Endothelial cell of umbilical vein (primary cell): ENCODE data around the gene C8G. TPM values are rescaled to one million over a fixed set of nuclear protein-coding genes. Genes with fewer than 3 reads are reported as not detected.

Source experiments
- BruUV-seq: library from RNA; stranded (reverse); fragments of 400-500 nt; replicated peaks from 2 replicates; lab custom pipeline; 2021; lab: Mats Ljungman, UMichigan
- CTCF ChIA-PET: fragments of 300-600, 350-600 bp; sonication (Branson Sonifier 250); formaldehyde crosslinking; loops from one replicate; lab custom pipeline; 2021; ENCODE audit warnings: antibody characterized with exemption, inconsistent platforms; lab: Charles Lee
- POLR2A ChIA-PET: fragments of 300-600, 350-600 bp; sonication (Branson Sonifier 250); formaldehyde crosslinking; loops from one replicate; lab custom pipeline; 2021; ENCODE audit warnings: antibody characterized with exemption, inconsistent platforms; lab: Charles Lee
- DNase-seq: peaks from one replicate; pipeline ENCODE4 v3.0.0-alpha.2; 2011; ENCODE audit warnings: low read depth, low spot score
- FAIRE-seq: peaks from 2 replicates; lab custom pipeline; 2011; peaks lifted over from hg19 to GRCh38; lab: Jason Lieb, UNC
- H2AFZ ChIP-seq: 2 replicates; pipeline ENCODE4 v1.6.0; 2012; ENCODE audit warnings: low read depth, low read length, control low read depth, inconsistent platforms
- H3K27ac ChIP-seq: 2 replicates; pipeline ENCODE4 v1.5.1; 2011; ENCODE audit warnings: low read depth, mild to moderate bottlenecking, control low read depth, low read length, moderate library complexity; ENCODE audit not compliant: insufficient read depth
- H3K27me3 ChIP-seq, 2 experiments: 2 replicates each; pipeline versions ENCODE4 v1.6.0 to v1.6.1; 2011; ENCODE audit warnings: low read length in 2 of 2, mixed read lengths in 1 of 2; ENCODE audit not compliant: control insufficient read depth in 2 of 2, insufficient read depth in 2 of 2
- H3K36me3 ChIP-seq, 2 experiments: 2 replicates in 1 of 2; 3 replicates in 1 of 2; pipeline ENCODE4 v1.5.1; 2011; ENCODE audit warnings: low read length in 2 of 2, mild to moderate bottlenecking in 1 of 2, moderate library complexity in 1 of 2; ENCODE audit not compliant: control insufficient read depth in 2 of 2, insufficient read depth in 2 of 2; ENCODE audit errors: extremely low read depth in 1 of 2
- H3K4me1 ChIP-seq: 3 replicates; pipeline ENCODE4 v1.5.1; 2011; ENCODE audit warnings: mild to moderate bottlenecking, low read length; ENCODE audit not compliant: control insufficient read depth, insufficient read depth; ENCODE audit errors: extremely low read depth
- H3K4me2 ChIP-seq: 2 replicates; pipeline ENCODE4 v1.6.1; 2011; ENCODE audit warnings: low read length, control low read depth, mixed read lengths; ENCODE audit not compliant: insufficient read depth
- H3K4me3 ChIP-seq, 3 experiments: fragments of 200-600 bp in 1 of 3; sonication (generic), shearing (Covaris generic) in 1 of 3; replicated peaks in 1 of 3; 2 replicates each; pipeline ENCODE4 v1.5.1; 2011 to 2016; ENCODE audit warnings: control low read depth in 3 of 3, low read length in 3 of 3, mild to moderate bottlenecking in 2 of 3, inconsistent platforms in 1 of 3, low read depth in 1 of 3, moderate library complexity in 1 of 3; ENCODE audit not compliant: insufficient read depth in 1 of 3
- H3K79me2 ChIP-seq: 2 replicates; pipeline ENCODE4 v1.6.0; 2012; ENCODE audit warnings: low read length, inconsistent platforms; ENCODE audit not compliant: control insufficient read depth, insufficient read depth
- H3K9ac ChIP-seq: replicated peaks from 2 replicates; pipeline ENCODE3; 2011; ENCODE audit warnings: low read length, control low read depth; ENCODE audit not compliant: insufficient read depth; ENCODE audit errors: extremely low read depth
- H3K9me1 ChIP-seq: replicated peaks from 3 replicates; pipeline ENCODE4 v1.6.0; 2011; ENCODE audit warnings: mild to moderate bottlenecking, low read length; ENCODE audit not compliant: control insufficient read depth, insufficient read depth; ENCODE audit errors: extremely low read depth
- H3K9me3 ChIP-seq: replicated peaks from 2 replicates; pipeline ENCODE4 v1.5.1; 2012; ENCODE audit warnings: low read length, inconsistent platforms; ENCODE audit not compliant: control insufficient read depth, insufficient read depth
- H4K20me1 ChIP-seq: replicated peaks from 2 replicates; pipeline ENCODE3; 2011; ENCODE audit warnings: mild to moderate bottlenecking, low read length; ENCODE audit not compliant: control insufficient read depth, insufficient read depth; ENCODE audit errors: extremely low read depth
- EZH2 ChIP-seq: IDR thresholded peaks from 2 replicates; pipeline ENCODE4 v1.6.1; 2012; ENCODE audit warnings: borderline replicate concordance, low read depth, mild to moderate bottlenecking, moderate library complexity, low read length, inconsistent platforms; ENCODE audit not compliant: severe bottlenecking
- JUN ChIP-seq: IDR thresholded peaks from 2 replicates; pipeline ENCODE4 v1.6.1; 2011; ENCODE audit warnings: borderline replicate concordance, low read depth; ENCODE audit not compliant: insufficient read length, insufficient read depth
- MYC ChIP-seq: IDR thresholded peaks from one replicate; pipeline ENCODE4 v1.6.1; 2011; ENCODE audit warnings: mild to moderate bottlenecking, low read depth, low read length
- POLR2A ChIP-seq: IDR thresholded peaks from 2 replicates; pipeline ENCODE4 v1.6.1; 2012; ENCODE audit warnings: low read depth, mild to moderate bottlenecking, control low read depth, low read length
- dilution Hi-C: fragments of 300-500 bp; cut with MboI; formaldehyde crosslinking; loops from one replicate; pipeline ENCODE4 v1.15.0; 2019; ENCODE audit warnings: low sequenced_read_pairs; ENCODE audit not compliant: extremely low pct_ligation_motif_present
- intact Hi-C: fragments of 100-400 bp; cut with micrococcal nuclease; formaldehyde crosslinking; loops from one replicate; pipeline ENCODE4 v1.10.0; 2022
- polyA plus RNA-seq, 4 experiments: library from polyadenylated mRNA; depleted of rRNA in 3 of 4; stranded (reverse) in 3 of 4; unstranded in 1 of 4; fragments of >200 nt; gene quantifications; 2 replicates each; pipeline versions ENCODE4 v1.2.1 to v1.2.3, GENCODE V29; 2011 to 2012; ENCODE audit warnings: missing spikeins in 1 of 4
- total RNA-seq: library from RNA; stranded (reverse); gene quantifications from 2 replicates; pipeline ENCODE4 v1.2.3, GENCODE V29; 2021
- TF ChIP-seq, protein P1 (sequence below), 2 donors: IDR thresholded peaks; 1 replicate in 1 of 2; 2 replicates in 1 of 2; pipeline ENCODE4 v1.5.1; 2011; ENCODE audit warnings: low read length in 2 of 2, mild to moderate bottlenecking in 2 of 2, moderate library complexity in 2 of 2, control low read depth in 1 of 2, inconsistent platforms in 1 of 2, low read depth in 1 of 2; ENCODE audit not compliant: insufficient read depth in 1 of 2; ENCODE audit errors: extremely low read depth in 1 of 2

The C8G gene
- total and polyA plus RNA-seq, 2 donors (not counting 3 experiments of a cell fraction or from before 2014, with no cell fraction given): 0.47 to 1.9 TPM

DNA sequence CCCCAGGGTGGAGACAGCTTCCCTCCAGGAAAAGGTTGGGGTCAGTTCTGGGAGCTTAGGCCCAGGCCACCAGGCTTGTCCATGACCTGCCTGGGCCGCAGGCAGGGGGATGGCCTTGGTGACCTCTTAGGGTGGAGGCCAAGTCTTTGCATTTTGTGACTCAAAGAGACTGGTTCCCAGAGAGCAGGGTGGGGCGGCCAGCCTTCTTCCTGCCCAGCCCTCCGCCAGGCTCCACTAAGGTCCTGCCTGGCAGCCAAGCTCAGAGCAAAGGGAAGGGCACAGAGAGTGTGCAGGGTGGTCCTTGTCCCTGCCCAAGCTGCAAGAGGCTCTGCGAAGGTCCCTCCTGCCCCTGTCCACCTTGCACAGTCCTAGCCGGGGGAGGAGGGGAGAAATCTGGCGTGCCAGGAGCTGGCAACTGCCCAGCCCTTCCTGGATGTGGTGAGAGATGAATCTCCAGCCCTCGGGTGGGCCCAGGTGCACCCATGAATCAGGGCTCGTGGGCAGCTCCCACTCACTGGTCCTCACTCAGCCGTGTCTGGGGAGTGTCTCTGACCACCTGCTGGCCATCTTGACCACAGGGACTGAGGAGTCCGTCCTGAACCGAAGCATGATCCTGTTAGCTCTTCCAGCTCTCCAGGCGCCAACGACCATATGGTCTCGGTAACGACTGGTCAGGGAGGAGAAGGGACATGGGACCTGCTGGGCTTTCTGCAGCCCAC, 29.9 kb downstream of the C8G start:
- intact Hi-C loops: no loop called here
- Histone ChIP-seq H2AFZ (no peak overlapping the region), H3K4me1 (no peaks in the 10 kb centered on the region), H4K20me1 (no peaks in the 10 kb centered on the region), H3K9me1 (no peaks in the 10 kb centered on the region), H3K27ac (no peak overlapping the region), H3K9ac (no peak overlapping the region), H3K27me3 (no peaks in the 10 kb centered on the region), H3K36me3 (no peaks in the 10 kb centered on the region), H3K79me2 (no peaks in the 10 kb centered on the region), H3K4me3 (no peak overlapping the region), H3K4me2 (no peak overlapping the region), H3K9me3 (no peaks in the 10 kb centered on the region)
- ChIA-PET POLR2A (no interaction called here), CTCF (interaction anchor here (0.6 to 1.8 kb wide), 8 partner anchors 10 to 92 kb away, joined by 3 to 9 read pairs (median 6); partner anchors contain the start of gene PAXX)
- no peak for TF ChIP-seq POLR2A
- TF ChIP-seq, protein P1, sequence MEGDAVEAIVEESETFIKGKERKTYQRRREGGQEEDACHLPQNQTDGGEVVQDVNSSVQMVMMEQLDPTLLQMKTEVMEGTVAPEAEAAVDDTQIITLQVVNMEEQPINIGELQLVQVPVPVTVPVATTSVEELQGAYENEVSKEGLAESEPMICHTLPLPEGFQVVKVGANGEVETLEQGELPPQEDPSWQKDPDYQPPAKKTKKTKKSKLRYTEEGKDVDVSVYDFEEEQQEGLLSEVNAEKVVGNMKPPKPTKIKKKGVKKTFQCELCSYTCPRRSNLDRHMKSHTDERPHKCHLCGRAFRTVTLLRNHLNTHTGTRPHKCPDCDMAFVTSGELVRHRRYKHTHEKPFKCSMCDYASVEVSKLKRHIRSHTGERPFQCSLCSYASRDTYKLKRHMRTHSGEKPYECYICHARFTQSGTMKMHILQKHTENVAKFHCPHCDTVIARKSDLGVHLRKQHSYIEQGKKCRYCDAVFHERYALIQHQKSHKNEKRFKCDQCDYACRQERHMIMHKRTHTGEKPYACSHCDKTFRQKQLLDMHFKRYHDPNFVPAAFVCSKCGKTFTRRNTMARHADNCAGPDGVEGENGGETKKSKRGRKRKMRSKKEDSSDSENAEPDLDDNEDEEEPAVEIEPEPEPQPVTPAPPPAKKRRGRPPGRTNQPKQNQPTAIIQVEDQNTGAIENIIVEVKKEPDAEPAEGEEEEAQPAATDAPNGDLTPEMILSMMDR (IDR thresholded peaks at IDR 0.05; ENCODE audit: extremely low read depth in 1 of 2, insufficient read depth in 1 of 2, low read depth in 1 of 2, low read length in 2 of 2): no peak
- TF ChIP-seq EZH2: no peak
- TF ChIP-seq JUN: no peak
- TF ChIP-seq MYC: no peak
- DNase-seq: no peak
- no TSS peak for BruUV-seq
- dilution Hi-C loops: no loop called here
- FAIRE-seq: no peak
